Kidney (tissue), 14 donors: ENCODE results near the gene ACAT2. TPM values are rescaled to one million over a fixed set of nuclear protein-coding genes. Genes with fewer than 3 reads are reported as not detected.

Experiments used
- DNase-seq, 5 donors: peaks; one replicate each; pipeline ENCODE4 v3.0.0-alpha.2; 2013 to 2020
- FAIRE-seq: peaks from 2 replicates; lab custom pipeline; 2012; peaks lifted over from hg19 to GRCh38; lab: Jason Lieb, UNC
- H3K27ac ChIP-seq, 2 donors: one replicate each; pipeline ENCODE4 v1.7.0; 2013; ENCODE audit warnings: low read depth in 2 of 2, low read length in 2 of 2, inconsistent platforms in 1 of 2
- H3K27me3 ChIP-seq: one replicate; pipeline ENCODE4 v1.7.1; 2013; ENCODE audit warnings: low read length, inconsistent platforms; ENCODE audit not compliant: control insufficient read depth, insufficient read depth
- H3K36me3 ChIP-seq, 3 donors: one replicate each; pipeline versions ENCODE4 v1.7.0 to v1.7.1; 2013; ENCODE audit warnings: low read length in 3 of 3, control low read depth in 1 of 3, inconsistent platforms in 1 of 3; ENCODE audit not compliant: insufficient read depth in 3 of 3, control insufficient read depth in 2 of 3
- H3K4me1 ChIP-seq, 3 donors: one replicate each; pipeline versions ENCODE4 v1.7.0 to v1.7.1; 2013; ENCODE audit warnings: low read length in 3 of 3, inconsistent platforms in 1 of 3, low read depth in 1 of 3; ENCODE audit not compliant: control insufficient read depth in 2 of 3, insufficient read depth in 2 of 3
- H3K4me3 ChIP-seq, 3 donors: one replicate each; pipeline versions ENCODE4 v1.7.0 to v1.8.1; 2013; ENCODE audit warnings: low read length in 3 of 3, control low read depth in 1 of 3, inconsistent platforms in 1 of 3
- H3K9ac ChIP-seq, 3 donors: one replicate each; pipeline versions ENCODE4 v1.7.0 to v1.7.1; 2013; ENCODE audit warnings: low read length in 3 of 3, control low read depth in 1 of 3, inconsistent platforms in 1 of 3
- H3K9me3 ChIP-seq, 3 donors: one replicate each; pipeline versions ENCODE4 v1.7.0 to v1.7.1; 2013; ENCODE audit warnings: low read length in 3 of 3, control low read depth in 1 of 3, inconsistent platforms in 1 of 3; ENCODE audit not compliant: control insufficient read depth in 2 of 3, insufficient read depth in 1 of 3
- intact Hi-C: fragments of 100-400 bp; cut with DNase I; formaldehyde crosslinking; loops from one replicate; pipeline ENCODE4 v1.11.1; 2022
- polyA plus RNA-seq: library from polyadenylated mRNA; stranded (reverse); fragments of 350-450 nt; fragmentation: Illumina TruSeq; extraction: RNeasy Lipid Tissue Mini Kit (QIAGEN cat#74804); gene quantifications from one replicate; pipeline ENCODE4 v1.2.3, GENCODE V29; 2014; ENCODE audit warnings: low read depth, low replicate concordance; ENCODE audit not compliant: insufficient read depth
- total RNA-seq: library from RNA; stranded (reverse); fragmentation: NEBNext Ultra II Directional; extraction: Animal tissue kit (Norgen Biotek cat#: 25700); gene quantifications from one replicate; pipeline ENCODE4 v1.2.1, GENCODE V29; 2021
- TF ChIP-seq, protein P1 (sequence below): IDR thresholded peaks from 3 replicates; pipeline ENCODE4 v1.5.1; 2012; ENCODE audit warnings: mild to moderate bottlenecking, moderate library complexity, borderline replicate concordance; ENCODE audit not compliant: insufficient read depth; ENCODE audit errors: extremely low read depth
- donor health status: control.
- donor health status: control.
- donor health status: control.
- donor health status: control.
- donor health status: control.
- donor health status: DM: yes; HTN: yes; CAD: no.
- donor health status: Normal renal cell carcinoma (clear cell type).

Gene ACAT2
- total and polyA plus RNA-seq, 2 donors from 2014 or later: 20.4 to 30.5 TPM

- no peak for FAIRE-seq
These were observed 42.7 kb downstream of the ACAT2 start for GRCh38 chr6:159804504-159804903.

DNA sequence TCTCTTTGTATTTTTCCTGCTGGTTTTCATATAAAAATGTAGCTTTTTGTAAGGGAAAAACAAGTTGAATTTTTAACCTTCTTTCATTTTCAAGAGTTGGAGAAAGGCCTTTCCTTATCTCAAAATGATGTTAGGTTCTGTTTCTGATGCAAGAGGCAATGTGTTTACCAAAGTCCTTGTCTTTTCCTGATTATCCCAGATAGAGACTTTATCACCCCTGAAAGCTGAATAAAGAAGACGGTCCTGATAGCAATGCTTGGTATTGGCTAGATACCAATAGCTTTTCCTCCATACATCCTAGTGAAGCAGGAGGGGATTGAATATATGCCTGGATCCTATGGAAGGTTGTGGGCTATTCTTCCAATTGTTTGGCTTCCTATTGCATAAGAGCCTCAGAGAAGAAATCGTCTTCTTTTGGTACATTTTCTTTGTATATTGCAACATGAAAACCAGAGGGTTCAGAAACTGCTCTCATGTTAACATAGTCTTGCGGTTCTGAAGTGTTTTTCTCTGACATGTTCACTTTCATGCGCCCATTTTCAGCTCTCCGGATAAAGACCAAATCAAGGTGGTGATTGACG, 43.7 kb downstream of the ACAT2 start:
- Histone ChIP-seq H3K27me3 (no peaks in the 10 kb centered on the region), H3K9ac (no peak overlapping the region), H3K4me3 (no peak overlapping the region), H3K27ac (no peak overlapping the region), H3K4me1 (no peaks in the 10 kb centered on the region), H3K36me3 (no peaks in the 10 kb centered on the region), H3K9me3 (no peaks in the 10 kb centered on the region)
- DNase-seq (no peak), FAIRE-seq (no peak)
- TF ChIP-seq, protein P1, sequence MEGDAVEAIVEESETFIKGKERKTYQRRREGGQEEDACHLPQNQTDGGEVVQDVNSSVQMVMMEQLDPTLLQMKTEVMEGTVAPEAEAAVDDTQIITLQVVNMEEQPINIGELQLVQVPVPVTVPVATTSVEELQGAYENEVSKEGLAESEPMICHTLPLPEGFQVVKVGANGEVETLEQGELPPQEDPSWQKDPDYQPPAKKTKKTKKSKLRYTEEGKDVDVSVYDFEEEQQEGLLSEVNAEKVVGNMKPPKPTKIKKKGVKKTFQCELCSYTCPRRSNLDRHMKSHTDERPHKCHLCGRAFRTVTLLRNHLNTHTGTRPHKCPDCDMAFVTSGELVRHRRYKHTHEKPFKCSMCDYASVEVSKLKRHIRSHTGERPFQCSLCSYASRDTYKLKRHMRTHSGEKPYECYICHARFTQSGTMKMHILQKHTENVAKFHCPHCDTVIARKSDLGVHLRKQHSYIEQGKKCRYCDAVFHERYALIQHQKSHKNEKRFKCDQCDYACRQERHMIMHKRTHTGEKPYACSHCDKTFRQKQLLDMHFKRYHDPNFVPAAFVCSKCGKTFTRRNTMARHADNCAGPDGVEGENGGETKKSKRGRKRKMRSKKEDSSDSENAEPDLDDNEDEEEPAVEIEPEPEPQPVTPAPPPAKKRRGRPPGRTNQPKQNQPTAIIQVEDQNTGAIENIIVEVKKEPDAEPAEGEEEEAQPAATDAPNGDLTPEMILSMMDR: no peak
- intact Hi-C loops: no loop called here

More at GRCh38 chr6:159804504-159804903, 42.7 kb downstream of the ACAT2 start:
- Histone ChIP-seq H3K27me3 (no peaks in the 10 kb centered on the region), H3K36me3 (peaks cover 0 to under 1% (median 0%) of the 10 kb centered on the region in 3 donors), H3K9me3 (no peaks in the 10 kb centered on the region), H3K4me1 (no peaks in the 10 kb centered on the region), H3K27ac (no peak overlapping the region), H3K4me3 (no peak overlapping the region), H3K9ac (no peak overlapping the region)
- TF ChIP-seq, protein P1: no peak
- intact Hi-C loops: no loop called here
- no peak for DNase-seq

GRCh38 chr6:159806021-159806458, 44.2 kb downstream of the ACAT2 start:
- no peak overlapping the region for H3K27ac ChIP-seq
- no peak overlapping the region for H3K4me3 ChIP-seq
- H3K27me3 ChIP-seq: no peaks in the 10 kb centered on the region
- FAIRE-seq (no peak), DNase-seq (no peak)
- H3K4me1 ChIP-seq: no peaks in the 10 kb centered on the region
- intact Hi-C loops: no loop called here
- H3K9ac ChIP-seq: no peak overlapping the region
- H3K9me3 ChIP-seq: no peaks in the 10 kb centered on the region
- TF ChIP-seq, protein P1: no peak
- no peaks in the 10 kb centered on the region for H3K36me3 ChIP-seq
